NCI-H345 (cell line): ENCODE measurements around the gene TJP1.
"Not testable (repeated sequence)": the region's sequence is repeated elsewhere in the genome, so short reads cannot be mapped to it uniquely, and the experiment has no call there.

ENCODE experiments used
- DNase-seq: peaks from one replicate; lab custom pipeline; 2025; lab: John Stamatoyannopoulos, UW

TJP1 gene

GRCh38 chr15:29753506-29753905, 68.8 kb downstream of the TJP1 start:
- no peak for DNase-seq

- no peak for DNase-seq
Observed at GRCh38 chr15:29750754-29751153, 71.5 kb downstream of the TJP1 start.

GRCh38 chr15:29749365-29750086, 72.7 kb downstream of the TJP1 start:
- DNase-seq, result no peak

- no peak for DNase-seq
Observed at GRCh38 chr15:29747837-29748417, 74.3 kb downstream of the TJP1 start.

GRCh38 chr15:29743475-29743874, 78.8 kb downstream of the TJP1 start:
- no peak for DNase-seq

- DNase-seq, result no peak
Observed at GRCh38 chr15:29740692-29741311, 81.5 kb downstream of the TJP1 start.

GRCh38 chr15:29736744-29737020, 85.6 kb downstream of the TJP1 start:
- DNase-seq, result no peak

GRCh38 chr15:29736012-29736743, 86.1 kb downstream of the TJP1 start:
- no peak for DNase-seq

GRCh38 chr15:29734917-29735572, 87.2 kb downstream of the TJP1 start:
- no peak for DNase-seq

- DNase-seq, result no peak
Observed at GRCh38 chr15:29731865-29732264, 90.4 kb downstream of the TJP1 start.

- DNase-seq, result not testable (repeated sequence)
Observed at GRCh38 chr15:29730471-29730870, 91.8 kb downstream of the TJP1 start.

GRCh38 chr15:29728418-29728817, 93.8 kb downstream of the TJP1 start:
- DNase-seq, result no peak

GRCh38 chr15:29727871-29728270, 94.4 kb downstream of the TJP1 start:
- no peak for DNase-seq

- DNase-seq, result no peak
Observed at GRCh38 chr15:29726553-29726952, 95.7 kb downstream of the TJP1 start.

- no peak for DNase-seq
Observed at GRCh38 chr15:29724026-29724425, 98.2 kb downstream of the TJP1 start.

- DNase-seq, result no peak
Observed at GRCh38 chr15:29713784-29714183, 108.5 kb downstream of the TJP1 start.

- no peak for DNase-seq
Observed at GRCh38 chr15:29712149-29712885, 110.0 kb downstream of the TJP1 start.

- DNase-seq, result no peak
Observed at GRCh38 chr15:29711531-29711930, 110.7 kb downstream of the TJP1 start.

- no peak for DNase-seq
Observed at GRCh38 chr15:29708519-29708918, 113.7 kb downstream of the TJP1 start.

GRCh38 chr15:29704950-29705597, 117.2 kb downstream of the TJP1 start:
- DNase-seq, result no peak

- no peak for DNase-seq
Observed at GRCh38 chr15:29701151-29701550, 121.1 kb downstream of the TJP1 start.
